H9 (cell line): Measurements from ENCODE around the gene PHGDH. TPM values are rescaled to one million over a fixed set of nuclear protein-coding genes. Genes with fewer than 3 reads are reported as not detected.

ENCODE experiments used
- DNase-seq: peaks from one replicate; pipeline ENCODE4 v3.0.0-alpha.2; 2017
- H2AFZ ChIP-seq: one replicate; pipeline ENCODE4 v1.6.1; 2013; ENCODE audit warnings: mild to moderate bottlenecking, low read length, control low read depth, moderate library complexity
- H2AK5ac ChIP-seq: 2 replicates; pipeline ENCODE4 v1.6.1; 2013; ENCODE audit warnings: low read length, control low read depth, mixed read lengths; ENCODE audit not compliant: insufficient read length
- H2BK120ac ChIP-seq: one replicate; pipeline ENCODE4 v1.6.1; 2013; ENCODE audit warnings: low read depth, mild to moderate bottlenecking, low read length, control low read depth, inconsistent platforms; ENCODE audit not compliant: poor library complexity, severe bottlenecking
- H2BK12ac ChIP-seq: 2 replicates; pipeline ENCODE4 v1.6.1; 2013; ENCODE audit warnings: low read length, control low read depth, mixed read lengths, low read depth; ENCODE audit not compliant: insufficient read length
- H2BK15ac ChIP-seq: 2 replicates; pipeline ENCODE4 v1.6.1; 2013; ENCODE audit warnings: low read depth, low read length, control low read depth
- H2BK20ac ChIP-seq: one replicate; pipeline ENCODE4 v1.6.1; 2013; ENCODE audit warnings: low read depth, mild to moderate bottlenecking, low read length, control low read depth, inconsistent platforms; ENCODE audit not compliant: poor library complexity, severe bottlenecking
- H2BK5ac ChIP-seq: 2 replicates; pipeline ENCODE4 v1.6.1; 2013; ENCODE audit warnings: low read length, control low read depth, mixed read lengths; ENCODE audit not compliant: insufficient read length
- H3K14ac ChIP-seq: 2 replicates; pipeline ENCODE4 v1.6.1; 2013; ENCODE audit warnings: low read length, control low read depth; ENCODE audit not compliant: insufficient read depth
- H3K18ac ChIP-seq: 2 replicates; pipeline ENCODE4 v1.6.1; 2013; ENCODE audit warnings: low read depth, mild to moderate bottlenecking, mixed read lengths, low read length, control low read depth; ENCODE audit not compliant: insufficient read length
- H3K23ac ChIP-seq: 2 replicates; pipeline ENCODE4 v1.6.1; 2013; ENCODE audit warnings: low read length, control low read depth, mixed read lengths, low read depth; ENCODE audit not compliant: insufficient read length
- H3K23me2 ChIP-seq: 2 replicates; pipeline ENCODE4 v1.6.1; 2013; ENCODE audit warnings: low read depth, mild to moderate bottlenecking, mixed read lengths, low read length, control low read depth; ENCODE audit not compliant: insufficient read length, poor library complexity, severe bottlenecking
- H3K27ac ChIP-seq: 2 replicates; pipeline ENCODE4 v1.5.1; 2013; ENCODE audit warnings: low read length, control low read depth, mixed read lengths, low read depth; ENCODE audit not compliant: insufficient read length
- H3K27me3 ChIP-seq: 2 replicates; pipeline ENCODE4 v1.6.1; 2013; ENCODE audit warnings: low read length, control low read depth, inconsistent platforms; ENCODE audit not compliant: insufficient read depth
- H3K4ac ChIP-seq: 2 replicates; pipeline ENCODE4 v1.6.1; 2013; ENCODE audit warnings: low read depth, mild to moderate bottlenecking, control low read depth, inconsistent platforms, low read length, moderate library complexity
- H3K4me1 ChIP-seq: 2 replicates; pipeline ENCODE4 v1.6.1; 2013; ENCODE audit warnings: low read length, control low read depth, inconsistent platforms; ENCODE audit not compliant: insufficient read depth
- H3K4me2 ChIP-seq: 2 replicates; pipeline ENCODE4 v1.6.1; 2013; ENCODE audit warnings: low read length, control low read depth, mixed read lengths; ENCODE audit not compliant: insufficient read length, insufficient read depth
- H3K56ac ChIP-seq: 2 replicates; pipeline ENCODE4 v1.6.1; 2013; ENCODE audit warnings: low read depth, mild to moderate bottlenecking, mixed read lengths, low read length, control low read depth; ENCODE audit not compliant: insufficient read length
- H3K79me1 ChIP-seq: 2 replicates; pipeline ENCODE4 v1.6.1; 2013; ENCODE audit warnings: low read depth, mild to moderate bottlenecking, moderate library complexity, low read length, control low read depth, inconsistent platforms; ENCODE audit not compliant: insufficient read depth, poor library complexity, severe bottlenecking
- H3K79me2 ChIP-seq: 2 replicates; pipeline ENCODE4 v1.6.1; 2013; ENCODE audit warnings: low read length, control low read depth, inconsistent platforms; ENCODE audit not compliant: insufficient read depth
- H3K9ac ChIP-seq: 2 replicates; pipeline ENCODE4 v1.6.1; 2013; ENCODE audit warnings: low read length, control low read depth, mixed read lengths; ENCODE audit not compliant: insufficient read length; ENCODE audit errors: extremely low read depth
- H3K9me3 ChIP-seq: one replicate; pipeline ENCODE4 v1.6.1; 2013; ENCODE audit warnings: low read depth, low read length, inconsistent platforms; ENCODE audit not compliant: control insufficient read depth
- H3T11ph ChIP-seq: one replicate; pipeline ENCODE4 v1.6.1; 2013; ENCODE audit warnings: mild to moderate bottlenecking, low read length, control low read depth, inconsistent platforms
- H4K20me1 ChIP-seq: one replicate; pipeline ENCODE4 v1.6.1; 2013; ENCODE audit not compliant: control insufficient read depth, insufficient read length, insufficient read depth
- H4K5ac ChIP-seq: 2 replicates; pipeline ENCODE4 v1.6.1; 2013; ENCODE audit warnings: low read depth, mild to moderate bottlenecking, mixed read lengths, low read length, control low read depth; ENCODE audit not compliant: insufficient read length
- H4K8ac ChIP-seq: replicated peaks from 2 replicates; pipeline ENCODE4 v1.6.1; 2013; ENCODE audit warnings: low read length, control low read depth, mixed read lengths, low read depth; ENCODE audit not compliant: insufficient read length
- H4K91ac ChIP-seq: 2 replicates; pipeline ENCODE4 v1.6.1; 2013; ENCODE audit warnings: low read depth, mild to moderate bottlenecking, moderate library complexity, mixed read lengths, low read length, control low read depth; ENCODE audit not compliant: insufficient read length
- H3K27ac Mint-ChIP-seq, 3 experiments: 2 replicates in 2 of 3; 3 replicates in 1 of 3; pipeline ENCODE4 v1.8.0; 2020 to 2021; ENCODE audit warnings: mixed read lengths in 3 of 3, mild to moderate bottlenecking in 1 of 3, moderate library complexity in 1 of 3
- H3K27me3 Mint-ChIP-seq: 2 replicates; pipeline ENCODE4 v1.8.0; 2021; ENCODE audit warnings: low read depth, mild to moderate bottlenecking, moderate library complexity, mixed read lengths
- H3K36me3 Mint-ChIP-seq, 3 experiments: 2 replicates in 2 of 3; 3 replicates in 1 of 3; pipeline ENCODE4 v1.8.0; 2020 to 2021; ENCODE audit warnings: low read depth in 3 of 3, mixed read lengths in 3 of 3; ENCODE audit not compliant: insufficient read depth in 1 of 3
- H3K4me1 Mint-ChIP-seq, 2 experiments: 2 replicates each; pipeline ENCODE4 v1.8.0; 2020; ENCODE audit warnings: mixed read lengths in 2 of 2
- H3K4me3 Mint-ChIP-seq, 2 experiments: 2 replicates in 1 of 2; 3 replicates in 1 of 2; pipeline ENCODE4 v1.8.0; 2020 to 2021; ENCODE audit warnings: mild to moderate bottlenecking in 2 of 2, mixed read lengths in 2 of 2, moderate library complexity in 1 of 2
- H3K9me3 Mint-ChIP-seq, 2 experiments: 2 replicates in 1 of 2; 3 replicates in 1 of 2; pipeline ENCODE4 v1.8.0; 2020; ENCODE audit warnings: mild to moderate bottlenecking in 2 of 2, mixed read lengths in 2 of 2, moderate library complexity in 1 of 2
- total RNA-seq: library from RNA; stranded (reverse); gene quantifications from 2 replicates; pipeline ENCODE4 v1.2.1, GENCODE V29; 2021
- TF ChIP-seq, protein P1 (sequence below): fragments of 200-600 bp; sonication (generic); conservative IDR thresholded peaks from 3 replicates; pipeline ENCODE4 v1.8.0; 2021; ENCODE audit warnings: antibody characterized with exemption, mild to moderate bottlenecking

The PHGDH gene
- total RNA-seq, 1 experiment from 2014 or later: 458 TPM

DNA sequence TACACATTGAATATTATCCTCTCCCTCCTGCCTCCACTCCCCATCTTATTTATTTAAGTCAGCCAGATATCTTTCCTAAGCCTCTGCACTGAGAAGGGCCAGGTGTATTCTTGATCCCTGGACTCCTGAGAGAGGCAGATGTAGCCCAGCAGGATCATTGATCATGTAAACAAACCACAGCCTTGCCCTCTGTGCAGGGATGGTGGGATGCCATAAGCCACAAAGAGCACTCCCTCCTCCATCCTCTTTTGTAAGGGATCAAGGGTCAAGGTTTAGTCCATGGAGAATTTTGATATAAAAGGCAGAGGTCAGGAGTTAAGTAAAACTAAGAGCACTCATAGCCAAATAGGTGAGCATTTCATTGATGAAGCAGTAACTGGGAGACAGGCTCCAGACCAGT is 17.3 kb downstream of the PHGDH start:
- H3K56ac ChIP-seq: no peak overlapping the region
- no peaks in the 10 kb centered on the region for H3K9me3 Mint-ChIP-seq
- no peak overlapping the region for H3K27ac ChIP-seq
- H4K8ac ChIP-seq: no peak overlapping the region
- peaks cover 82 to 94% (median 89%) of the 10 kb centered on the region in 3 experiments for H3K36me3 Mint-ChIP-seq
- no peaks in the 10 kb centered on the region for H3K23me2 ChIP-seq
- no peak overlapping the region for H2BK20ac ChIP-seq
- H2BK15ac ChIP-seq: no peak overlapping the region
- H3K4ac ChIP-seq: no peak overlapping the region
- no peak overlapping the region for H2BK12ac ChIP-seq
- H2BK5ac ChIP-seq: no peak overlapping the region
- H3K27ac Mint-ChIP-seq: no peak overlapping the region; a peak in 1 of 7 replicates
- no peaks in the 10 kb centered on the region; the same call in 1 of the 2 replicates for H3K79me2 ChIP-seq
- H3K9me3 ChIP-seq: no peaks in the 10 kb centered on the region
- peaks cover 20% of the 10 kb centered on the region for H3K79me1 ChIP-seq
- no peak overlapping the region for H3K9ac ChIP-seq
- peaks cover 7 to 10% of the 10 kb centered on the region in 2 experiments for H3K4me1 Mint-ChIP-seq
- no peak overlapping the region for H3K14ac ChIP-seq
- no peak overlapping the region for H2AFZ ChIP-seq
- H4K91ac ChIP-seq: no peak overlapping the region
- H3T11ph ChIP-seq: no peak overlapping the region
- H3K4me3 Mint-ChIP-seq: no peak overlapping the region
- no peaks in the 10 kb centered on the region for H3K27me3 ChIP-seq
- H3K23ac ChIP-seq: no peak overlapping the region
- H2AK5ac ChIP-seq: no peak overlapping the region
- H3K27me3 Mint-ChIP-seq: no peaks in the 10 kb centered on the region
- no peak overlapping the region for H2BK120ac ChIP-seq
- no peaks in the 10 kb centered on the region; the same call in 1 of the 2 replicates for H3K4me1 ChIP-seq
- H4K20me1 ChIP-seq: peaks cover 5% of the 10 kb centered on the region
- no peak overlapping the region for H3K18ac ChIP-seq
- no peak overlapping the region for H3K4me2 ChIP-seq
- DNase-seq: no peak
- TF ChIP-seq, protein P1, sequence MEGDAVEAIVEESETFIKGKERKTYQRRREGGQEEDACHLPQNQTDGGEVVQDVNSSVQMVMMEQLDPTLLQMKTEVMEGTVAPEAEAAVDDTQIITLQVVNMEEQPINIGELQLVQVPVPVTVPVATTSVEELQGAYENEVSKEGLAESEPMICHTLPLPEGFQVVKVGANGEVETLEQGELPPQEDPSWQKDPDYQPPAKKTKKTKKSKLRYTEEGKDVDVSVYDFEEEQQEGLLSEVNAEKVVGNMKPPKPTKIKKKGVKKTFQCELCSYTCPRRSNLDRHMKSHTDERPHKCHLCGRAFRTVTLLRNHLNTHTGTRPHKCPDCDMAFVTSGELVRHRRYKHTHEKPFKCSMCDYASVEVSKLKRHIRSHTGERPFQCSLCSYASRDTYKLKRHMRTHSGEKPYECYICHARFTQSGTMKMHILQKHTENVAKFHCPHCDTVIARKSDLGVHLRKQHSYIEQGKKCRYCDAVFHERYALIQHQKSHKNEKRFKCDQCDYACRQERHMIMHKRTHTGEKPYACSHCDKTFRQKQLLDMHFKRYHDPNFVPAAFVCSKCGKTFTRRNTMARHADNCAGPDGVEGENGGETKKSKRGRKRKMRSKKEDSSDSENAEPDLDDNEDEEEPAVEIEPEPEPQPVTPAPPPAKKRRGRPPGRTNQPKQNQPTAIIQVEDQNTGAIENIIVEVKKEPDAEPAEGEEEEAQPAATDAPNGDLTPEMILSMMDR: no peak
- H4K5ac ChIP-seq: no peak overlapping the region
